NCI-H128 (cell line): Measurements from ENCODE around the gene SPAST.
"Not testable (repeated sequence)": the region's sequence is repeated elsewhere in the genome, so short reads cannot be mapped to it uniquely, and the experiment has no call there.

Experiments
- DNase-seq: peaks from one replicate; lab custom pipeline; 2025; ENCODE audit not compliant: unreplicated experiment; lab: John Stamatoyannopoulos, UW

The SPAST gene

DNA sequence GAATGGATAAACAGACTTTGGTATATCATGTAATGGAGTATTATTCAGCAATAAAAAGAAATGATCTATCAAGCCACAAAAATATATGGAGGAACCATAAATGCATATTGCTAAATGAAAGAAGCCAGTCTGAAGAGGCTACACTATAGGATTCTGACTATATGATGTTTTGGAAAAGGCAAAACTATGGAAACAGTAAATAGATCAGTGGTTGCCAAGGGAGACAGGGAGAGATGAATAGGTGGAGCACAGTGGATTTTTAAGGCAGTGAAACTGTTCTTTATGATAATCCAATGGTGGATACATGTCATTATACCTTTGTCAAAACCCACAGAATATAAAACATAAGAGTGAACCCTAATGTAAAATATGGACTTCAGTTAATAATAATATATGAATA is 61.3 kb downstream of the SPAST start:
- no peak for DNase-seq

DNA sequence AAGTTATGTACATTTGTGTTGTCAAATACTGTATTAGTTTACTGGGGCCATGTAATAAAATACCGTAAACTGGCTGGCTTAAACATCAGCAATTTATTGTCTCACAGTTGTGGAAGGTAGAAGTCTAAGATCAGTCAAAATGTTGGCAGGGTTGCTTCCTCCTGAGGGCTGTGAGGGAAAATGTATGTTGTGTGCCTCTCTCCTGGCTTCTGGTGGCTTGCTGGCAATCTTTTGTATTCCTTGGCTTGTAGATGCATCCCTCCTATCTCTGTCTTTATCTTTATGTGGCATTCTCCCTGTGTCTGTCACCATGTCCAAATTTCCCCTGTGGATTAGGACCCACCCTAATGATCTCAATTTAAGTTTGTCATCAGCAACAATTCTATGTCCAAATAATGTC is 65.3 kb downstream of the SPAST start:
- DNase-seq, result no peak

DNA sequence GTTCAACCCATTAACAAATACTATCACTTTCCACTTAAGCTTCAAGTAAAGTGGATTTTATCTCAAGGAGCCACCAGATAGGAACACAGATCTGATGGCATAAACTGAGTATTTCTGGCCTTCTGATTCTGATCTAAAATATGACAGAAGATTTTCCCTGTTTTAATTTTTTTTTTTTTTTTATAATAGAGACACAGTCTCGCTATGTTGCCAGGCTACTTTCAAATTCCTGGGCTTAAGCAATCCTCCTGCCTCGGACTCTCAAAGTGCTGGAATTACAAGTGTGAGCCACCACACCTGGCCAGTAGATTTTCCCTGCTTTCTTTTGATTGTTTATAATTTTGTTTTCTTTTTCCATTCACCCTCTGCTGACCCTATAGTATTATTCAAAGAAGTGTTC is 65.7 kb downstream of the SPAST start:
- no peak for DNase-seq

DNA sequence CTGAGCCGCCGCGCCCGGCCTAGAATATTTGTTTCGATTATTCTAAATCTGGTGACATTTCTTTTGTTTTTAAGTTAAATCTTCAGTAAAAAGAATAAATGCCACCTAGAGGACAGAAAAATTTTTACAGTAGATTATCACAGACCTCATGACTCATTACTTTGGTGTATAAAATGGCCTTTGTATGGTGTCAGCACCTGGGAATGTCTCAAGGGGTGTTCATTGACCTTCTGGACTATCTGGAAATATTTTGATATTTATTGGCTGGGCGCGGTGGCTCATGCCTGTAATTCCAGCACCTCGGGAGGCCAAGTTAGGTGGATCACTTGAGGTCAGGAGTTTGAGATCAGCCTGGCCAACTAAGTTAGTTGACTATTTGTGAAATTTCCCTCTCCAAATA is 72.1 kb downstream of the SPAST start:
- no peak for DNase-seq

DNA sequence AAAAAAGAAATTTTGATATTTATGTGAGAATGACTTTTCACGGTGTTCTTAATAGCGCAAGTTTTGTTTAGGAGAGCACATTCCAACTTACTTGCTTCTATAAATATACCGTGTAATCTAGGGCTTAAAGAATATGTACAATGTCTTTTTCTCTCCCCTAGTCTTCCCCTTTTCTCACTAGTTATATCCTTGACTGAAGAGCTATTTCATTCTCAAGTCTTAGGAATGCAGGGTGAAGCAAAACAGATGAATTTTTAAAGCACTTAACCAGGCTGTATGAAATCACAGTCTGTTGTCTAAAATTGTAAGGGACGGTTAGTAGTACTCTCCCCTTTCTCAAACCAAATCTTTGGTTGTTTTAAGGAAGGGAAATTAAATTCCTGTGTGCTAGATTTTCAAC is 72.7 kb downstream of the SPAST start:
- no peak for DNase-seq

DNA sequence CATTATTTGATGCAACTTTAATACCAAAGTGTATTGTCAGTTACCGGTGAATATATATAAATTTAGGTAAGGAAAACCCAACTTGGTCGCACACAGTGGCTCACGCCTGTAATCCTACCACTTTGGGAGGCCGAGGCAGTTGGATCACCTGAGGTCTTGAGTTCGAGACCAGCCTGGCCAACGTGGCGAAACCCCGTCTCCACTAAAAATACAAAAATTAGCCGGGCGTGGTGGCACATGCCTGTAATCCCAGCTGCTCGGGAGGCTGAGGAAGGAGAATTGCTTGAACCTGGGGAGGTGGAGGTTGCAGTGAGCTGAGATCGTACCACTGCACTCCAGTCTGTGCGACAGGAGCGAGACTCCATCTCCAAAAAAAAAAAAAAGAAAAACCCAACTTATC is 88.2 kb downstream of the SPAST start:
- not testable (repeated sequence) for DNase-seq

DNA sequence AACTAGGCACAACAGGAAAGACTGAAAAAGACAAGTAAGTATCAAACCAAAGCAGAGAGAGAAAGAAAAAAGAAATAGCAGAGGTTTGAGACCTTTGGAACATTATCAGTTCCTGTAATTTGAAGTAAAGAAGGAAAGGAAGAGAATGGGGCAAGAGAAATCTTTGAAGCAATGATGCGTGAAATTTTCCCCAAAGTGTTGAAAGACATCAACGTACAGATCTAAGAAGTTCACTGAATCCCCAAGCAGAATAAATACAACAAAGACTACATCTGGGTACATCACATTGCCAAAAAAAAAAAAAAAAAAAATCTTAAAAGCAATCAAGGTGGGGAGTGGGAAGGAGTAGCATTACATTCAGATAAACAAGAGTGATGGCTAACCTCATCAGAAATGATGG is 96.3 kb downstream of the SPAST start:
- no peak for DNase-seq

DNA sequence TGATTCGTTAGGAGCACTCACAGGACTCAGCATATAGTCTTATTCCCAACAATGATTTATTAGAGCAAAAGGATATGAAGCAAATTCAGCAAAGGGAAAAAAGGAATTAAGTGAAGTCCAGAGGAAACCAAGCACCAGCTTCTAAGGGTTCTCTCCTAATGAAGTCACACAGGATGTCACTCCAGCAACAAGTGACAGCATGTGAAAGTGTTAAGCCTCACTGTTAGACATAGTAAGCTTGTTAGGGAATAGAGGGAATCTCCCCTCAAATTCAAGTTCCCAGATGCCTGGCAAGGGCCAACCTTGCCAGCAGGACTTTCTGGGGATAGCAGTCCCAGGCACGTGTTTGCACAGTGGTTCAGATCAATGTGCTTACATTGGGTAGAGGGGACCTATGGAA is 97.9 kb downstream of the SPAST start:
- no peak for DNase-seq

DNA sequence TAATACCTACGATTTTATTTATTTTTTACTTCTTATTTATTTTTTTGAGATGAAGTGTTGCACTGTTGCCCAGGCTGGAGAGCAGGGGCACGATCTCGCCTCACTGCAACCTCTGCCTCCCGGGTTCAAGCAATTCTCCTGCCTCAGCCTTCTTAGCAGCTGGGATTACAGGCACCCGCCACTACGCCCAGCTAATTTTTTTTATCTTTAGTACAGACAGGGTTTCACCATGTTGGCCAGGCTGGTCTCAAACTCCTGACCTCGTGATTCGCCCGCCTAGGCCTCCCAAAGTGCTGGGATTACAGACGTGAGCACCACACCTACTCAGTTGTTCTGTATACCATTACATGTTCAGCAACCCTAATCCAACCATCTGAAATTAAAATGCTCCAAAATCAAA is 100.9 kb downstream of the SPAST start:
- DNase-seq, result not testable (repeated sequence)

DNA sequence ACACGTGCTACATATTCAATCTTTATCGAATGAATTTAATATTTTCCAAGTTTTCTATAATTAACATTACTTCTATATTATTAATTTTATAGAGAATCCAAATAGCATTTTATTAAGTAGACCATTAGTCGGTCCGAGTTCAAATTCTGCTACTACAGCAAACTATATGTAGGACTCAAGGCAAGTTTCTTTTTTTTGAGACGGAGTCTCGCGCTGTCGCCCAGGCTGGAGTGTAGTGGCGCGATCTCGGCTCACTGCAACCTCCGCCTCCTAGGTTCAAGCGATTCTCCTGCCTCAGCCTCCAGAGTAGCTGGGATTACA is 101.6 kb downstream of the SPAST start:
- not testable (repeated sequence) for DNase-seq

DNA sequence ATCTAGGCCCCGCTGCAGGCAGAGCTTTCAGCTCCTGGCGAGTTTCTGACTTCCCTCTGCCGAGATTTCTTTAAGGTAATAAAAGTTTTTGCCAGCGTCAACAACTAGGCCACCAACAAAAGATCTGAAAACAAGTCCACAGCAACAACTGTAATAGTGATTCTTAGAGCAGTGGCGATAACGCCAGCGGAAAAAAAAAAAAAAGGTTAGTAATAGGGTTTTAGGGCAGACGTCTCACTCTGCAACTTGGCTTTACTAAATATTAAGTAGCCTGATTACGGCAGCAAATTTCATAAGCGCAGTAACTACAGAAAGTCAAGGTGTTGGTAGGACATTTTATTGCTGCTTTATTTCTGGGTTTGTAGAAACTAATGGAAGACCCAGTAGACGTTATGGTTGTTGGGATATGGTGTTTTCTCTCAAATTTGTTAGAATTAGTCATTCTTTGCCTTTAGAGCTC is 102.8 kb downstream of the SPAST start:
- DNase-seq, result no peak

DNA sequence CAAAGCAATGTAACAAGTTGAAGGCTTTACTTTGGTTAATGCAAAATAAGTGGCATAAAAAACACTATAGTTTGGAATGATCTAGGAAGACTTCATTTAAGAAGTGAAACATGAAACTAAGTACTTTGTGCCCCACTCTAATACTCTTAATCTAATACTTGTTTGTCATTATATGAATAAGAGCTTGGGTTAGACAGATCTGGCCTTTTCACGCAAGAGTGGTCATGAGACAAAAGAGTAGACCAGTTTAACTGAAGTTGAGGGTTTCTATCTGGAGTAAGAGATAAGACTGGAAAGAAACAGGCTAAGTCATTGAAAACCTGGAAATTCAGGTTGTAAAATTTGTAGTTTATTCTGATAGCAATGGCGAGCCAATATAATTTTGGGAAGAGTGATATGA is 105.2 kb downstream of the SPAST start:
- no peak for DNase-seq

DNA sequence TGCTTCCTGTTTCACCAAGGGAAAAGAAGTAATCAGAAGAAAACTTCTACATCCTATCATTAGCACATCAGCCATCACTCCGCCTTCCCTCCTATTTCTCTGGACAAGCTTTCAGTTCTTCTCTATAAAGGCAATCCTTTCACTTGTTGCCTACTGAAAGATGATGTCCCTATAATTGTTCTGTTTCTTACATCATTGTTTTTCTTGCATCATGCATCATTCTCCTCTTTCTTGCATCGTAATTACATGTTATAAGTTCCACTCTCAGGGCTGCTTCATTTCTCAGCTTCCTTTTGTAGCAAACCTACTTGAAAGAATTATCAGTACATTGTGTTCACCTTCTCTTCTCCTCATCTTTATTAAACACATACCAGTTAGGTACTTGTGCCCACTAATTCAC is 109.5 kb downstream of the SPAST start:
- DNase-seq, result no peak

DNA sequence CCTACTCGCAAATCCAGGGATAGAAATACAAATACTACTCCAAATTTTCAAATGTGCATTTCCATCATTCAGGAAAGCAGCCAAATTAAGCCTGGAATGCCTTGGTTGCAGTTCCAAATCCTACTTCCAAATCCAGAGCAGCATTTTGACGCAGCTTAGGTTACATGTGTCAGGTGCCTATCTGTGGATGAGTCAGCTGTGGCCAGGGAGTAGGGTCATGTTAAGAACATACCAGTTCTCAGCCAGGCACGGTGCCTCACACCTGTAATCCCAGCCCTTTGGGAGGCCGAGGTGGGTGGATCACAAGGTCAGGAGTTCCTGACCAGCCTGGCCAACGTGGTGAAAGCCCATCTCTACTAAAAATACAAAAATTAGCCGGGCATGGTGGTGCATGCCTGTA is 119.3 kb downstream of the SPAST start:
- DNase-seq, result no peak

DNA sequence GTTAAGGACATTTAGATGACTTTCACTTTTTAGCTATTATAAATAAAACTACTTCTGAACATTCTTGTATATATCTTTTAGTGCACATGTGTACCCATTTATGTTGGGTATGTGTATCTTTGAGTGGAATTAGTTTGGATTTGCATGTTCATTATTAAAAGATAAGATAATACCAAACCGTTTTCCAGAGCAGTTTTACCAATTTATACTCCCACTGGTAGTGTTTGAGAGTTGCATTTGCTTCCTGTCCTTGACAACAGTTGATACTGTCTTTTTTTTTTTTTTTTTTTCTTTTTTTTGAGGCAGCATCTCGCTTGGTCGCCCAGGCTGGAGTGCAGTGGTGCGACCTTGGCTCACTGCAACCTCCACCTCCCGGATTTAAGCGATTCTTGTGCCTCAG is 125.7 kb downstream of the SPAST start:
- no peak for DNase-seq

DNA sequence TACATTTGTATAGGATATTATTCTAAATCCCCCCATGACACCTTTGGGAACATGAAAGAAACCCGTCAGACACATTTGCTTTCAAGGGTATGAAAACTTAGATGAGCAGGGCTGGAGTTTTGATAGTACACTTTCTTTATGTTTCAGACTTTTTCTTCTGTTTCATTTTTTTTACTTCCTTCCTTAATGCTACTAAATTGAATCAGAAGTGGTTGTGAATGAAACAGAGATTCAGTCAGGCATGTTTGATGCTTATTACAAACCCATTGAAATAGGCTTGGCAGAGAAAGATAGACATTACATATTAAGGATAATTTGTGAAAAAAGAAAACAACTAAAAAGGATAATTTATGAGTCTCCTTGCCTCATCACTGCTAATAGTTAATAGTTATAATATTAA is 129.1 kb downstream of the SPAST start:
- DNase-seq, result no peak

DNA sequence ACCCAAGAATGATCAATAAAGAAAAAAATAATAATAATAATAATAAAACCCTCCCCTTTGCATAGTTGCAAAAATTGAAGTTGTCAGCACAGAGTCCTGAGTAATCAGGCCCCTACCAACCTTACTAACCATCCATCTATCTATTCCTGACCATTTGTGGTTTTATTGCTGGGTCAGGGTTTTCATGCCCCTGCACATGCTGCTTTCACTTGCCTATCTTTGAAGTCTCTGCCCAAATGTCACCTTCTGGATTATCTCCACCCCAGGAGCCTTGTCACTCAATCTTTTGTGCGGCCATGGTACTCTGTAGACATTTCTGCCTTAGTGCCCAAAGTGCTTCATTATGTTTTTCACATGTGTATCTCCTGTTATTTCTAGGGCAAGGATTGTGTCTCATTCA is 137.5 kb downstream of the SPAST start:
- no peak for DNase-seq

DNA sequence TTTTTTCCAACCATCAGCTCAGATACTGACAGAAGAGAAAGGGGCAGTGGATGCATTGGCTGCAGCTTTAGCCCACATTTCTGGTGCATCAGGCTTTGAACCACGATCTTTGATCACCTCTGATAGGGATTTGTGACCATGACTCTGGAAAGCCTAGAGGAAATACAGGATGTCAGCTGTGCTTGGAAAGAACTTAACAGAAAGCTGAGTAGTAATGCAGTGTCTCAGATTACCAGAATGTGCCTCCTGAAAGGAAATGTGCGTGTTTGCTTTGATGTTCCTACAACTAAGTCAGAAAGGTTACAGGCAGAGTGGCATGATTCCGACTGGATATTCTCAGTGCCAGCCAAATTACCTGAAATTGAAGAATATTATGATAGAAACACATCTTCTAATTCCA is 140.1 kb downstream of the SPAST start:
- DNase-seq, result not testable (repeated sequence)
